ENCODE measurements around the gene KBTBD13.

DNA sequence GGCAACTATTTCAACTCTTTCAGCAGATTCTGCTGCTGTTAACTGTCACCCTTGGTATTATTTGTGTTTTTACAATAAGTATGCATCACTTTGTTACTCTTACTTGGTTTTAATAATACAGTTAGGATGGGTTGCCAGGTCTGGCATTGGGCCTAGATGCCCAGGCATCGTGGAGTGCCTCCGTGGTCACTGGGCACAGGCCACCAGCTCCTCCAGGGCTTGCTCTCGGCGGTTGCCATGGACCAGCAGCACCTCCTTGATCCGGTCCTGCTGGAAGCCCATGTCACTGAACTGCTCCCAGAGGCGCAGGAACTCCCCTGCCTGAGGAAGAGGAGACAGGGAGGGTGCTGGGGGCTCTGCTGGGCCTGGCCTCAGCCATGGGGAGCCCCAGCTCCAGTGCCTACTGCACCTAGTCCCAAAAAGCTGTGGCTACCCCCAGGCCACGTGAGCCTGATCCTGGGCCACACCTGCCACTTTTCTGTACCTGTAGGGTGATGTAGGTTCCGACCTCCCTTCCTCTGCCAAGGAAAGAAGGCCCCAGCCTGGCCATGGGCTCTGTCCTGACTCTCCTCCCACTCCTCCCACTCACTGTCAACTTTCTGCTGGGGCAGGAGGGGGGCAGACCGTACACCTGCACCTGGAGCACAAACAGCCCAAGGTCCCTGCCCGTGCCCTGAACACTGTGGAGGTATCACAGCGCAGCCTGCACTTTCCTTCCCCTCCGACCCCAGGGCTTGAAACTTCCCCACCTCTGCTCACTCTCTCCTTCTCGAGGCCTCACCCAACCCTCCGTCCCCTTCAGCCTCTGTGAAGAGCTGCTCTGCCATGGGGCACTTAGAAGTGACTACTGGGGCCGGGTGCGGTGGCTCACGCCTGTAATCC, 16.6 kb downstream of the KBTBD13 start:
- TF ChIP-seq, protein P1, sequence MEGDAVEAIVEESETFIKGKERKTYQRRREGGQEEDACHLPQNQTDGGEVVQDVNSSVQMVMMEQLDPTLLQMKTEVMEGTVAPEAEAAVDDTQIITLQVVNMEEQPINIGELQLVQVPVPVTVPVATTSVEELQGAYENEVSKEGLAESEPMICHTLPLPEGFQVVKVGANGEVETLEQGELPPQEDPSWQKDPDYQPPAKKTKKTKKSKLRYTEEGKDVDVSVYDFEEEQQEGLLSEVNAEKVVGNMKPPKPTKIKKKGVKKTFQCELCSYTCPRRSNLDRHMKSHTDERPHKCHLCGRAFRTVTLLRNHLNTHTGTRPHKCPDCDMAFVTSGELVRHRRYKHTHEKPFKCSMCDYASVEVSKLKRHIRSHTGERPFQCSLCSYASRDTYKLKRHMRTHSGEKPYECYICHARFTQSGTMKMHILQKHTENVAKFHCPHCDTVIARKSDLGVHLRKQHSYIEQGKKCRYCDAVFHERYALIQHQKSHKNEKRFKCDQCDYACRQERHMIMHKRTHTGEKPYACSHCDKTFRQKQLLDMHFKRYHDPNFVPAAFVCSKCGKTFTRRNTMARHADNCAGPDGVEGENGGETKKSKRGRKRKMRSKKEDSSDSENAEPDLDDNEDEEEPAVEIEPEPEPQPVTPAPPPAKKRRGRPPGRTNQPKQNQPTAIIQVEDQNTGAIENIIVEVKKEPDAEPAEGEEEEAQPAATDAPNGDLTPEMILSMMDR (IDR thresholded peaks at IDR 0.05) = no peak
- TF ChIP-seq POLR2A (IDR thresholded peaks at IDR 0.05) = no peak

All from Peyer's patch (tissue), 4 donors.